ENCODE results near the gene RIPK4. TPM values are rescaled to one million over a fixed set of nuclear protein-coding genes. Genes with fewer than 3 reads are reported as not detected.

The RIPK4 gene
- total RNA-seq, 1 donor from 2014 or later, result 1.8 TPM

GRCh38 chr21:41781050-41781410, 14.2 kb upstream of the RIPK4 start:
- Histone ChIP-seq H3K36me3 (ENCODE audit: insufficient read depth, low read length) (no peaks in the 10 kb centered on the region), H3K4me1 (ENCODE audit: insufficient read depth, low read length) (peaks cover 6% of the 10 kb centered on the region), H3K27me3 (ENCODE audit: insufficient read depth, low read length) (peaks cover 19% of the 10 kb centered on the region), H3K9ac (ENCODE audit: low read length) (no peak overlapping the region), H3K79me2 (ENCODE audit: insufficient read depth, low read length) (no peaks in the 10 kb centered on the region), H3K27ac (ENCODE audit: low read depth, low read length) (no peak overlapping the region), H3K4me2 (ENCODE audit: low read length) (no peak overlapping the region), H4K20me1 (ENCODE audit: insufficient read depth, low read length) (no peaks in the 10 kb centered on the region), H3K4me3 (ENCODE audit: insufficient read depth, low read depth, low read length) (no peak overlapping the region), H2AFZ (ENCODE audit: low read depth, low read length) (no peak overlapping the region), H3K9me3 (ENCODE audit: insufficient read depth, low read depth, low read length) (no peaks in the 10 kb centered on the region)
- Mint-ChIP-seq H3K4me1 (ENCODE audit: low read depth, unreplicated experiment) (peaks cover 7% of the 10 kb centered on the region), H3K9me3 (ENCODE audit: unreplicated experiment) (no peaks in the 10 kb centered on the region), H3K27me3 (ENCODE audit: low read depth, unreplicated experiment) (peaks cover 16% of the 10 kb centered on the region), H3K27ac (ENCODE audit: unreplicated experiment) (no peak overlapping the region), H3K36me3 (ENCODE audit: low read depth, unreplicated experiment) (no peaks in the 10 kb centered on the region), H3K4me3 (ENCODE audit: unreplicated experiment) (no peak overlapping the region)
- FAIRE-seq (no peak), DNase-seq (ENCODE audit: low read depth) (no peak)
- TF ChIP-seq EZH2 (IDR thresholded peaks at IDR 0.05; ENCODE audit: insufficient read depth, low read length) (no peak), CTCF (IDR thresholded peaks at IDR 0.05; ENCODE audit: insufficient read depth, low read depth, low read length) (no peak)

GRCh38 chr21:41780337-41781049, 13.6 kb upstream of the RIPK4 start:
- peaks cover 7% of the 10 kb centered on the region for H3K4me1 Mint-ChIP-seq (ENCODE audit: low read depth, unreplicated experiment)
- H3K27me3 Mint-ChIP-seq (ENCODE audit: low read depth, unreplicated experiment), result peaks cover 21% of the 10 kb centered on the region
- Histone ChIP-seq H3K4me2 (ENCODE audit: low read length) (no peak overlapping the region), H4K20me1 (ENCODE audit: insufficient read depth, low read length) (no peaks in the 10 kb centered on the region), H3K27me3 (ENCODE audit: insufficient read depth, low read length) (peaks cover 19% of the 10 kb centered on the region), H3K9ac (ENCODE audit: low read length) (no peak overlapping the region), H2AFZ (ENCODE audit: low read depth, low read length) (no peak overlapping the region), H3K9me3 (ENCODE audit: insufficient read depth, low read depth, low read length) (no peaks in the 10 kb centered on the region), H3K79me2 (ENCODE audit: insufficient read depth, low read length) (no peaks in the 10 kb centered on the region), H3K4me1 (ENCODE audit: insufficient read depth, low read length) (peaks cover 6% of the 10 kb centered on the region), H3K4me3 (ENCODE audit: insufficient read depth, low read depth, low read length) (no peak overlapping the region), H3K36me3 (ENCODE audit: insufficient read depth, low read length) (no peaks in the 10 kb centered on the region), H3K27ac (ENCODE audit: low read depth, low read length) (no peak overlapping the region)
- no peak overlapping the region for H3K4me3 Mint-ChIP-seq (ENCODE audit: unreplicated experiment)
- H3K9me3 Mint-ChIP-seq (ENCODE audit: unreplicated experiment), result no peaks in the 10 kb centered on the region
- no peak for DNase-seq (ENCODE audit: low read depth)
- no peak for FAIRE-seq
- no peaks in the 10 kb centered on the region for H3K36me3 Mint-ChIP-seq (ENCODE audit: low read depth, unreplicated experiment)
- no peak for TF ChIP-seq EZH2 (IDR thresholded peaks at IDR 0.05; ENCODE audit: insufficient read depth, low read length)
- TF ChIP-seq CTCF (IDR thresholded peaks at IDR 0.05; ENCODE audit: insufficient read depth, low read depth, low read length), result no peak
- H3K27ac Mint-ChIP-seq (ENCODE audit: unreplicated experiment), result no peak overlapping the region

- peaks cover 7% of the 10 kb centered on the region for H3K4me1 Mint-ChIP-seq (ENCODE audit: low read depth, unreplicated experiment)
- H3K27ac Mint-ChIP-seq (ENCODE audit: unreplicated experiment), result no peak overlapping the region
- DNase-seq (ENCODE audit: low read depth) (no peak), FAIRE-seq (no peak)
- no peak overlapping the region for H3K4me3 Mint-ChIP-seq (ENCODE audit: unreplicated experiment)
- Histone ChIP-seq H3K27ac (ENCODE audit: low read depth, low read length) (no peak overlapping the region), H3K4me2 (ENCODE audit: low read length) (no peak overlapping the region), H3K9ac (ENCODE audit: low read length) (no peak overlapping the region), H3K4me1 (ENCODE audit: insufficient read depth, low read length) (peaks cover 6% of the 10 kb centered on the region), H3K36me3 (ENCODE audit: insufficient read depth, low read length) (no peaks in the 10 kb centered on the region), H2AFZ (ENCODE audit: low read depth, low read length) (no peak overlapping the region), H3K9me3 (ENCODE audit: insufficient read depth, low read depth, low read length) (no peaks in the 10 kb centered on the region), H4K20me1 (ENCODE audit: insufficient read depth, low read length) (no peaks in the 10 kb centered on the region), H3K27me3 (ENCODE audit: insufficient read depth, low read length) (peaks cover 19% of the 10 kb centered on the region), H3K79me2 (ENCODE audit: insufficient read depth, low read length) (no peaks in the 10 kb centered on the region), H3K4me3 (ENCODE audit: insufficient read depth, low read depth, low read length) (no peak overlapping the region)
- H3K27me3 Mint-ChIP-seq (ENCODE audit: low read depth, unreplicated experiment), result peaks cover 30% of the 10 kb centered on the region
- H3K9me3 Mint-ChIP-seq (ENCODE audit: unreplicated experiment), result peaks cover 2% of the 10 kb centered on the region
- TF ChIP-seq EZH2 (IDR thresholded peaks at IDR 0.05; ENCODE audit: insufficient read depth, low read length), result no peak
- no peak for TF ChIP-seq CTCF (IDR thresholded peaks at IDR 0.05; ENCODE audit: insufficient read depth, low read depth, low read length)
- H3K36me3 Mint-ChIP-seq (ENCODE audit: low read depth, unreplicated experiment), result no peaks in the 10 kb centered on the region
These were observed 12.8 kb upstream of the RIPK4 start for GRCh38 chr21:41779659-41780058.
